Erythroblast (primary cell): ENCODE results near the gene ZFPM1.

Source experiments
- DNase-seq, 2 experiments: peaks; one replicate each; lab custom pipeline; 2025; lab: John Stamatoyannopoulos, UW
- GATA1 ChIP-seq: IDR thresholded peaks from 2 replicates; pipeline ENCODE4 v1.6.1; 2011; ENCODE audit warnings: low read depth, mild to moderate bottlenecking, control low read depth, low read length, moderate library complexity
- POLR2A ChIP-seq: IDR thresholded peaks from 2 replicates; pipeline ENCODE4 v1.6.1; 2011; ENCODE audit warnings: mild to moderate bottlenecking, low read length

ZFPM1 gene

DNA sequence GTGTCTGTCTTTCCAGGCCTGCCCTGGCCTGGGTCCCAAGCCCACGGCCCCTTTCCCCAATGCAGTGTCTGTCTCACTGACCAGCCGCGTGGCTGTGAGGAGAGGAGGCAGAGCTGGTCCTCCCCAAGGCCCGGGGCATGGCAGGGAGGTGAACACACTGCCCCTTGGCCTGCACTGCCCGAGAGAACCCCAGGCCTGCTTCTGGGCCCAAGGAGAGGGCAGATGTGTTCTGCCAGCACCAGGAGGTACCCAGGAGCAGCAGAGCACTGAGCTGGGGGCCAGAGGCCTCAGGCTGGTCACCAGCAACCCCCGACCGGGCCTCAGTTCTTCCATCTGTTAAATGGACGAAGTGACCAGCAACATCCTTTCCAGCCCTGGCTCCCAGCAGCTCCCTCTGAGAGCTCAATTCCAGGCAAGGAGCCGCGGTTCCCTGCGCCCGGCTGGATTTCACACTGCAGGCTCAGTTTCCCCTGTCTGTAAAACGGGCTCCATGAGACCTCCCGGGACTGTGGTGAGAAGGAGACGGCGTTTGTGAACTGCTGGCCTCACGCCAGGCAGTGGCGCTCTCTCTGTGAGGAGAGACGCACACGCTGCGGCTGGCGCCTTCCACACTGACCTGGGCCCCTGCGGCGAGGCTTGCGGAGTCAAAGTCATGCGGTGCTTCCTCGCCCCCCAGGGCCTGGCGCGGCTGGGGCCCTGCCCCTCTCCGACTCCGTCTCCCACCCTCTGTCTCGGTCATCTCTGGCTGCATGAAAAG, 8.1 kb upstream of the ZFPM1 start:
- TF ChIP-seq GATA1 (no peak), POLR2A (no peak)
- peak; percentile 24 to 30 for DNase-seq

DNA sequence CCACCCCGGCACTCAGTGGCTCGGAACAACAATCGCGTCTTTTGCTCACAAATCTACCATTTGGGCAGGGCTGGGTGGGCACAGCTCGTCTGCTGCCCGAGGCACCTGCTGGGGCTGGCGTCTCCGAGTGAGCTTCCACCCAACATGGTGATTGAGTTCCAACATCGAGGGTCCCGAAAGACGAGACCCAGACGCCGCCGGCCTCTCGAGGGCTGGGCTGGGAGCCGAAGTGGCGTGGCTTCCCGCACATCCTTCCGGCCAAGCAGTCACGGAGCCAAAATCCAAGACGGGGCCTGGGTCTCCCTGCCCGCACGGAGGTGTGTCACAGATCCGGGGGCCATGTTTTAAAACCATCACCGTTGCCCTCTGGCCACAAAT, 7.5 kb upstream of the ZFPM1 start:
- no peak for DNase-seq
- no peak for TF ChIP-seq POLR2A
- no peak for TF ChIP-seq GATA1

DNA sequence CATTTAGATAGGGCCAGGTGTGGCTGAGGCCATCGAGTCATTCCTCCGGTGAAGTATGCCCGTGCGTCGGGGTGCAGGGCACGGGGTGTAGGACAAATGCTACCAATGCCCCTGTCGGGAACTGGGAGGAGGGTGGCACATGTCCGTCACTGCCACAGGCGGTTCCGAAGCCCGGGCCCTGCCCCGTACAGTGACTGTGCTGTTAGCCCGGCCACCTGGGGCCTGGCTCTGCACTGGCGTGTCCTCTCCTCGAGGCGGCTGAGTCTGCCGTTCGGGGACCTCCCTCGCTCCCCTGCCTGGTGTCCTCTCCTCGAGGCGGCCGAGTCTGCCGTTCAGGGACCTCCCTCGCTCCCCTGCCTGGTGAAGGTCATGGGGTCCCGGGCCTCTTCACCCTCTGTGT, 7.0 kb upstream of the ZFPM1 start:
- no peak for DNase-seq
- TF ChIP-seq GATA1 (no peak), POLR2A (no peak)

DNA sequence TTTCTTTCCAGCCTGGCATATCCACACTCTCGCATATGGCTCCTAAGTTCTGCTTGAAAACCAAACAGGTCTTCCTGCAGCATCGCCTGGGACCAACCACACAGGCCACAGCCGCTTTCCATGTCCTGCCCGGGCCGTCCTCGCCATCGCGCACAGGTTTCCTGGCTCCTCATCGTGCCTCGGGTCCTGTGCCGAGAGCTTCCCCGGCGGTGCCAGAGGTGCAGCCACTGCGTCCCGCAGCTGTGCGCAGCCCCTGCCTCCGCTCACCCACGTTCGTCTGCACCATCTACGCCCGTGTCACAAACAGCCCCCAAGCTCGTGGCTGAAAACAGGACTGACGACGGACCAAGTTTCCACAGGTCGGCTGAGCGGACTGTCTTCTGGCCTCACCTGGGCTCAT, 6.3 kb upstream of the ZFPM1 start:
- TF ChIP-seq POLR2A = no peak
- no peak for DNase-seq

DNA sequence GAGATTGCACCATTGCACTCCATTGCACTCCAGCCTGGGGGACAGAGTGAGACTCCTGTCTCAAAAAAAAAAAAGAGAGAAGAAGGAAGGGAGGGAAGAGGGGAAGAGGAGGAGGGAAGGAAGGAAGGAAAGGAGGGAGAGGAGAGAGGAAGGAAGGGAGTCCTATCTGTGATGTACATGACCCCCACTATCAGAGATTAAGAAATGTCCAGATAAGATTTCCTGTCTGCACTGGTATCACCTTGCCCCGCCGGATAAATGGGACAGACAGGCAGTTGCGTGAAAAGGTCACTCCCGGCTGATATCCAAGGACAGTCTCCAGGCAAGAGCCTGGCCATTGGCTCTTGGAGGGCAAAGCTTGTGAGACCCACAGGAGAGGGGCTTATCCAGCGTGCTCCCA, 5.2 kb upstream of the ZFPM1 start:
- no peak for DNase-seq
- no peak for TF ChIP-seq POLR2A
- no peak for TF ChIP-seq GATA1

DNA sequence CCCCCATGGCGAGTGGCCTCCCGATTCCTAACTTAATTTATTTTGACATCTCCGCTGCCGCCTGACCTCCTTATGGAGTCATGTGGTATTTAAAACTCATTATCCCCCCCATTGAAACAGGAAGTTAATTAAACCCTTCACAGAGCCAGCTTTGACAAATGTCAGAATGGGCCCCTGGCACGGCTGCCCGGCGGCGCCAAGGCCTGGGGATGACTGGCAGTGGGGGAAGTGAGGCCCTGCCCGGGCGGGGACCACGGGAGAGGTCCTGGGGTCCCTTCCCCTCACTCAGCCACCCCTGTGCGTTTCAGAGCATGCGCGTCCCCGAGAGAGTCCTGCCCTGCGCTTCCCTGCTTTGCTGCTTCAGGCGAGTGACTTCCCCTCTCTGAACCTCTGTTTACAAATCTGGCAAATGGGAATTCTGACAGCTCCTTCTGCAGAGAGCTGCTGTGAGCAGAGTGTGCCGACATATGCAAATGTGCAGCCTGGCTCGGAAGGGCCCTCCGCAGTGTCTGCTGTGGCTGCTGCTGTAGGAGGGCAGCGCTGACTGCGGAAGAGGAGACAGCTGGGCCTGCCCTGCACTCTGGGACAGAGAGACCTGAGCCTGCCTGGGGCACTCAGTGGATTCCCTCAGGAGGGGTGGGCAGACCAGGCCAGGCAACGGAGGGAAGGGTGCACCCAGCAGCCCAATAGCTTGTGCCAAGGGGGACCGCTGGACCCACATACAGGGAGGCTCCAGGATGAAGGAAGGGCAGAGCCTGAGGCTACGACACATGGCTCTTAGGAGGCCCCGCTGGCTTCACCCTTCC, 4.4 kb upstream of the ZFPM1 start:
- no peak for TF ChIP-seq GATA1
- no peak for TF ChIP-seq POLR2A

DNA sequence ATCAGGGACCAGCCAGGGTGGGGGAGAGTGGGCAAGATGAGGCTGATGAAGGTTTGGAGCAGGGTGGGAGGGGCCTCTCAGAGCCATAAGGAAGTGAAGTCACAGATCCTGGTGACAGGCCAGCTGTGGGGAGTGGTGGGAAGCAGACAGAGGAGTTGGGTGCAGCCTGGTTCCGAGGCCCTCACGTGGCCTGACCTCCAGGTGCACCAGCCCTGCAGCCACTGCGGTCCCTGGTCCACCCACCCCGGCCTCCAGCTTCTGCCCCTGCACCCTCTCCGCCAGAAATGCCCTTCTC, 3.9 kb upstream of the ZFPM1 start:
- no peak for DNase-seq

More for the DNA sequence above, 4.4 kb upstream of the ZFPM1 start:
- DNase-seq = no peak

DNA sequence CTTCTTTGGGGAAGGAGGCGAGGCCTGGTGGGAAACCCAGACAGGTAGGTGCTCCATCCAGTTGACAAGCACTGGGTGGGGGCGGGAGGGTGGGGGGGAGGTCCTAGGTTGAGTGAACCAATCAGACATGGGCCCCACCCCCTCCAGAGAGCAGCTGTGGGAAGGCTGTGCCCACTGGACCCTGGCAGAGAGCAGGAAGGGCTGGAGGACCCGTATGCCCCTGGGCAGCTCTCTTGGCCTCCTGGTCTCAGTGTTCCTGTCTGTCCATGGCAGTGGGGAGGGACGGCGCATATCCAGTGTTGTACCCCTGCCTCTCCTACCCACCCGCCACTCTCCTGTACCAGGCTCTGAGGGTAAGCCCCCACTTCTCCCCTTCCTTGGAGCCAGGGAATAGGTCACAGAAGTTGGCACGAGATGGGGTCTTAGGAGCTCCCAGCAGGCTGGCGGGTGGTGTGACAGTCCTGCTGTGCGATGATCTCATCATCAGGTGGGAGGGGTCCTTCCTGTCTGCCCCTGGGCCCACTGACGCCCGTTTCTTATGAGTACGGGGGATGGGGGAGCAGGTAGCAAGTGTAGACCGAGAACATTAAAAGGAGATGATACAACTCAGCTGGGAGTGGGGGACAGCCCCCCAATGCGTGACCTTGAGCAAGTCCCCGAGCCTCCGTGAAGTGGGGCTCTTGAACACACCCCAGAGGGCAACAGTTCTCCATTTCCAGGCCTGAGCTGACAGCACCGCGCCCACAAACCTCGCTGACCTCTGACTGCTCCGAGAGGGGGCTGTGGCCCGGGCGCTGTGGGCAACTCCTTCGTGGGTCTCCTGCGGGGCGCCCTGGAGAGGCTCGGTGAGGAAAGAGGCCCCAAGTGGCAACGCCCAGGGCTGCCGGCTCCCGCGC, 1.2 kb upstream of the ZFPM1 start:
- no peak for TF ChIP-seq POLR2A
- no peak for TF ChIP-seq GATA1
- peak; percentile 48 to 59 for DNase-seq

More for the DNA sequence above, 3.9 kb upstream of the ZFPM1 start:
- TF ChIP-seq GATA1 (no peak), POLR2A (no peak)

DNA sequence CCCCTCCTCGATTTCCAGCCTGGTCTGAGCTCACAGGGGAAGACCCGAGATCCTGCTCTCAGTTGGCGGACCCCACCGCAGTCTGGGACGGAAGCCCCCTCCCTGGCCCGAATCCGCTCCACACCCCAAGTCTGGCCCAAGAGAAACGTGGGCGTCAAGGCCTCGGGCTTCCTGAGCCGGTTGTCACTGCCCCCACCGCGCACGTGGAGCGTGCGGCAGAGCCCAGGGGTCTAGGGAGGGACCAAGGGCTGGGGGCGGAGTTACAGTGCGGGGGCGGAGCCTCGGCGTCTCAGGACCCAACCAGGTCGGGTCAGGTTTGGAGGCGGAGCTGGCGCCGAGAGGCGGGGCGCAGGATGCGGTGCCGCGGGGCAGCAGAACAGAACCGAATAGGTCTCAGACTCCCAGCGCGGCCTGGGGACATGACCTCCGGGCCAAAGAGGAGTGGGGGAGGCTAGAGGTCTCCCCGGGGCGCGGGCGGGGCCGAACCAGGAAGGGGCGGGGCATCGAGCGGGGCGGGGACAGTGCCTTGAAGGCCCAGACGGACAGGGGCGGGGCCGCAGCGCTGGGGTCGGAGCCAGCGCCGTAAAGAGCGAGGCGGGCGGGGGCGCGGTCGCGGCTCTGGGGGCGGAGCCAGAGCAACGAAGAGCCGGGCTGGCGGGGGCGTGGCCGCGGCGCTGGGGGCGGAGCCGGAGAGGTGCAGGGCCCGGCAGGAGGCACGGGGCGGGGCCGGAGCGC, 431 bp upstream of the ZFPM1 start:
- peak; percentile 97 to 100 for DNase-seq
- TF ChIP-seq POLR2A (no peak), GATA1 (no peak)

DNA sequence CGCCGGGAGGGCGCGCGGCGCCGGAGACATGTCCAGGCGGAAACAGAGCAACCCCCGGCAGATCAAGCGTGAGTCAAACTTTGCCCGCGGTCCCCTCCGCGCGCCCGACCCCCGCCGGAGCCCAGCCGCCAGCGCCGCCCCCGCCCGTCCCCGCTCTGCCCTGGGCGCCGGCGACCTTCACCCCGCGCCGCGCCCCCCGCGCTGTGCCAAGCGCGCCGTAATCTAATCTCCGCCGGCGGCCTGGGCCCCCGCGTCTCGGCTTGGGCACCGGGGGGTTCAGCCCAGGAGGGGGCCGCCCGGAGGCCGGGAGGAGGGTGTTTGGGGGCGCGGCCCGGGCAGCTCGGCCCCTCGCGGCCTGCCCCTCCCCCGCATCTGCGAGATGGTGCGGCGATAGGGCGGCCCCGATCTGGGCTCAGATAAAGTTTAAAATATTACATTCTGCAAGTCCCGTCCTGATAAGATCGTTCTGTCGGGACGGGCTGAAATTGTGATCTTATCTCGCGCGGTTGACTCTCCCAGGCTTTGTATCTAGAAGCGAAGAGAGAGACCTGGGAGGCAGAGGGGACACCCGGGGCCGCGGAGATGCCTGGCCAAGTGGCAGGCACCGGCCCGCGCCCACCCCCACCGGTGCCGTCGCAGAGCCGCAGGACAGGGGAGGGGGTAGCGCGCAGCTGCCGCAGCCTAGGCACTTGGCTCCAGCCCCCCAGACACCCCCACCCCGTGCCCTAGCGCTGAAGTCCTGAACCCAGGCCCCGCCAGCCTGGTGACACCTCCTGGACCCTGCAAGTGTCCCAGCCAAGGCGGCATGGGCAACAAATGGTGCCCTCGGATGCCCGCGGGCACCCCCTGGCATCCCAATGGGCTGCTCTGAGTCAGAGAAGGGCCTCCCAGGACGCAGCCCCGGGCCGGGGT, 787 bp downstream of the ZFPM1 start:
- peak; percentile 74 to 77 for DNase-seq
- TF ChIP-seq POLR2A (no peak), GATA1 (no peak)

DNA sequence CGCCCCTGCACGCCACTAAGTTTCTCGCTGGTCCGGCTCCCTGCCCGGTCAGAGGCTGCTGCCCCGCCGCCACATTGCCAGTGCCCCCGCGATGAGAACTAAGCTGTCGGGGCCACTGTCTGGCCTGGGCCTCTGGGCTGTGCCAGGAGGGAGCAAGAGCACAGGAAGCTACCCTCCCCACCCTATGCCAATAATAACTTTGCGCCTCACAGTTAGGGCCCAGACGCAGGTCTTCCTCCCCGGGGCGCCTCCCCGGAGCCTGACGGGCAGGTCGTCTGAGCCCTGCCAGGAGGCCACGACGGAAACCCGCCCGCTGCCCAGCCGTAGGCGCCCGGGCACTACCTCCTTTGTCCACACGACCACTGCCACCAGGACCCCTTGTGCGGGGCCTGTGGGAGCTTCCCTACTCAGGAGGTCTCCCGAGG, 1.5 kb downstream of the ZFPM1 start:
- DNase-seq = peak; percentile 73 to 80
- TF ChIP-seq GATA1 (no peak), POLR2A (peak; percentile 51)

DNA sequence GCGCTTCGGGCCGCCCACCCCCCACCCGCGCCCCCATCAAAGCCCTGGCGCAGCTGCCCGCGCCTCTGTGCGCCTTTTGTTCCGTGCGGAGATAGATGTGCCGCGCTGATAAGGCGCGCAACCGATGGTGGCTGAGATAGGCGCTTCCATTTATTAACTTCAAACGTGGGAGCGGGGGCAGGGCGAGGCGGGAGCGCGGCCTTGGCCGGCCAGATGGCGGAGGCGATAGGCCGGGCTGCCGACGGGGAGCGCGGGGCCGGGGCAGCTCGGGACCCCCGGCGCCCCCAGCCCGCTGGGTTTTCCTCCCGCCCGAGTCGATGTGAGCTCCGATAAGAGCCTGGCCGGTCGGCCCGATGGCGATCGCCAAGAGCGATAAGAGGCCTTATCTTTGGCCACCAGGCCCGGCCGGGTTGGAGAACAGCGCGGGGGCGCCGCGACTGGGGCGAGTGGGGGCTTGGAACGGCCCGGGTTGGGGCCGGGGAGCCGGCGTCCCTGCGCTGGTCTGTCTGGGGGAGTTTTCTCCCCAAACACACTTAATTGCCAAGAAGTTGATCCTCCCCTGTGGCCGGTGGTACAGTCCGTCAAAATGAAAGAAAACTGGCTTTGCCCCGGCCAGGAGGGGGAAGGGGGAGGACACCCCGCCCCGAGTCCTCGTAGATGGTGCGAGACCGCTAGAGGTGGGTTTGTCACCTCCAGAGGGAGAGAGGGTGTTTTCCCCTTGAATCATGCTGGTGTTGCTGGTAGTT, 2.7 kb downstream of the ZFPM1 start:
- peak; percentile 91 to 92 for DNase-seq
- TF ChIP-seq GATA1 (peak; percentile 93), POLR2A (peak; percentile 35)
